Skeletal muscle satellite cell (primary cell): ENCODE results near the gene PKD2.
"Not testable (repeated sequence)": the region's sequence is repeated elsewhere in the genome, so short reads cannot be mapped to it uniquely, and the experiment has no call there.

Source experiments
- H3K27me3 ChIP-seq: 2 replicates; pipeline ENCODE4 v1.7.0; 2013; ENCODE audit warnings: low read length; ENCODE audit not compliant: control insufficient read depth, insufficient read depth
- H3K36me3 ChIP-seq: 2 replicates; pipeline ENCODE4 v1.7.0; 2013; ENCODE audit warnings: mild to moderate bottlenecking, control low read depth, low read length; ENCODE audit not compliant: insufficient read depth
- H3K4me1 ChIP-seq: 2 replicates; pipeline ENCODE4 v1.7.0; 2013; ENCODE audit warnings: low read length; ENCODE audit not compliant: control insufficient read depth, insufficient read depth
- H3K4me2 ChIP-seq: 2 replicates; pipeline ENCODE4 v1.7.0; 2013; ENCODE audit warnings: mild to moderate bottlenecking, low read length
- H3K4me3 ChIP-seq: 2 replicates; pipeline ENCODE4 v1.7.0; 2013; ENCODE audit warnings: low read length
- H3K9ac ChIP-seq: 2 replicates; pipeline ENCODE4 v1.7.0; 2013; ENCODE audit warnings: mild to moderate bottlenecking, low read depth, low read length, moderate library complexity
- H3K9me3 ChIP-seq: replicated peaks from 2 replicates; pipeline ENCODE4 v1.7.0; 2013; ENCODE audit warnings: mild to moderate bottlenecking, control low read depth, low read length

Gene PKD2

GRCh38 chr4:87999191-87999691, 8.2 kb upstream of the PKD2 start:
- not testable (repeated sequence) for H3K9ac ChIP-seq, H3K36me3 ChIP-seq, H3K4me1 ChIP-seq, H3K9me3 ChIP-seq, H3K4me2 ChIP-seq, H3K4me3 ChIP-seq, H3K27me3 ChIP-seq

DNA sequence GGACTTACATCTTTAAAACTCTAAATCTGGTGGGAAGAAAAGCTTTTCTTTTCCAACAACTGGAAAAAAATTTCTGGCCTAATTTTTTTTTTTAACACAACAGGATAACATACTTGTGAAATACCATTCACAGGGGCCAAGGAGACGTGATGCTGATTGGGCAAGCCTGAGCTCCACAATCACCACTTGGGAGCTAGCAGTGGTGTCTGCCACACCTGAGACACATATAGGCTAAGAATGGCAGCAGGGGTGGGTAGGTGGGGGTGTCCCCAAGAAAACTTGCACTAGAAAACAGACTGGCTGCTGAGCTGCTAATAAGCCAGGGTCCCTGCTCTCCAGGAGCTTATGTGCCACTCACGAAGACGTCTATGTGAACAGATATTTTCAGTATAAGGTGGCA, 5.6 kb upstream of the PKD2 start:
- no peak overlapping the region for H3K9ac ChIP-seq
- no peak overlapping the region for H3K4me2 ChIP-seq
- H3K4me3 ChIP-seq: no peak overlapping the region
- peaks cover 13% of the 10 kb centered on the region for H3K4me1 ChIP-seq
- no peaks in the 10 kb centered on the region for H3K27me3 ChIP-seq
- no peaks in the 10 kb centered on the region for H3K36me3 ChIP-seq
- no peaks in the 10 kb centered on the region for H3K9me3 ChIP-seq

DNA sequence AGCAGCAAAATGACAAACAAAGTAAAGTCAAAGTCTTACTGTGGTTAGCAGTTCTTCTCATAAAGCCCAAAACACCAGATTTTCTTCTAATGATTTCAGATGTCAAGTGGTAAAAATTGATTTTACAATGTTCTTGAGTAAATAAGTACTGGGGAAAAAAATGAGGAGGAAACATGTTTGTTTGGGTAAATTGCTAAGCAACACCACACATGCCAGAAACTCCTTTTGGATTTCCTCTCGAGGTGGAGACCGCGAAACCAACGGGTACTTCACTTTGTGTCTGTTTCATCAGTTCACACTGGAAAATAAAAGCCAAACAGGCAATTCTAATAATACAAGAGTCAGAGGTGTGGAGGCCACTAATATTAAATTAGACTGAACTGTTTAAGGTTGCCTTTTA, 4.6 kb upstream of the PKD2 start:
- Histone ChIP-seq H3K4me3 (no peak overlapping the region), H3K4me2 (peak overlapping the region; percentile 2), H3K27me3 (no peaks in the 10 kb centered on the region), H3K9me3 (no peaks in the 10 kb centered on the region), H3K4me1 (peaks cover 16% of the 10 kb centered on the region), H3K36me3 (no peaks in the 10 kb centered on the region), H3K9ac (peak overlapping the region; percentile 26)

- Histone ChIP-seq H3K4me2 (peak overlapping the region; percentile 2), H3K9me3 (no peaks in the 10 kb centered on the region), H3K4me3 (no peak overlapping the region), H3K4me1 (peaks cover 16% of the 10 kb centered on the region), H3K27me3 (no peaks in the 10 kb centered on the region), H3K36me3 (no peaks in the 10 kb centered on the region), H3K9ac (peak overlapping the region; percentile 16)
Observed at GRCh38 chr4:88003261-88003660, 4.2 kb upstream of the PKD2 start.

DNA sequence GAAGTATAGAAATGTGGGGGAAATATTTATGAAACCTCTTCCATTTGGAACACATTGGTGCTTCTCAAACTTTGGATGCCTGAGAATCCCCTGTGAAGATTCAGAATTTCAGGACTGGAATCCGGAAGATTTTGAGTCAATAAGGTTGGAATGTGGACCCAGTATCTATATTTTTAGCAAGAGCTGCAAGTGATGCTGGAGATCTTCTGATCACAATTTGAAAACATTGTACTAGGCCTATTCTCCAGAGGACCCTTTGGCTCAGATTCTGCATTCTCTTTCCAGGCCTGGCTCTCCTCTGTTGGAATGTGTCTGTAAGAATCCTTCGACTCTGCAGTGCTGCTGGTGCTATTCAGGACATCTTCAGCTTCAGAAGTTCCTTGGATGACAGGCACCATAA, 2.4 kb upstream of the PKD2 start:
- no peak overlapping the region for H3K9ac ChIP-seq
- H3K9me3 ChIP-seq: no peaks in the 10 kb centered on the region
- H3K4me3 ChIP-seq: no peak overlapping the region

GRCh38 chr4:88005946-88006345, 1.5 kb upstream of the PKD2 start:
- Histone ChIP-seq H3K9ac (no peak overlapping the region), H3K36me3 (no peaks in the 10 kb centered on the region), H3K4me1 (peaks cover 31% of the 10 kb centered on the region), H3K4me3 (no peak overlapping the region), H3K9me3 (no peaks in the 10 kb centered on the region), H3K27me3 (no peaks in the 10 kb centered on the region), H3K4me2 (no peak overlapping the region)

More for the DNA sequence above, 2.4 kb upstream of the PKD2 start:
- H3K4me1 ChIP-seq: peaks cover 23% of the 10 kb centered on the region
- no peaks in the 10 kb centered on the region for H3K36me3 ChIP-seq
- H3K4me2 ChIP-seq: no peak overlapping the region
- H3K27me3 ChIP-seq: no peaks in the 10 kb centered on the region

- peak overlapping the region; percentile 88 for H3K4me3 ChIP-seq
- H3K9ac ChIP-seq: peak overlapping the region; percentile 94
- H3K4me2 ChIP-seq: peak overlapping the region; percentile 84
- H3K4me1 ChIP-seq: peaks cover 40% of the 10 kb centered on the region
- no peaks in the 10 kb centered on the region for H3K27me3 ChIP-seq
- no peaks in the 10 kb centered on the region for H3K9me3 ChIP-seq
- no peaks in the 10 kb centered on the region for H3K36me3 ChIP-seq
Observed at GRCh38 chr4:88006956-88007303, 505 bp upstream of the PKD2 start.

GRCh38 chr4:88008122-88008742, 797 bp downstream of the PKD2 start:
- Histone ChIP-seq H3K4me3 (peak overlapping the region; percentile 88), H3K4me1 (peaks cover 37% of the 10 kb centered on the region), H3K9ac (peak overlapping the region; percentile 94)

GRCh38 chr4:88008743-88009171, 1.3 kb downstream of the PKD2 start:
- Histone ChIP-seq H3K27me3 (no peaks in the 10 kb centered on the region), H3K4me2 (peak overlapping the region; percentile 84), H3K9ac (peak overlapping the region; percentile 94), H3K4me3 (peak overlapping the region; percentile 88), H3K4me1 (peaks cover 35% of the 10 kb centered on the region), H3K9me3 (no peaks in the 10 kb centered on the region), H3K36me3 (no peaks in the 10 kb centered on the region)

More at GRCh38 chr4:88008122-88008742, 797 bp downstream of the PKD2 start:
- H3K36me3 ChIP-seq: no peaks in the 10 kb centered on the region
- no peaks in the 10 kb centered on the region for H3K27me3 ChIP-seq
- H3K9me3 ChIP-seq: no peaks in the 10 kb centered on the region
- H3K4me2 ChIP-seq: peak overlapping the region; percentile 84

GRCh38 chr4:88009871-88010270, 2.4 kb downstream of the PKD2 start:
- H3K36me3 ChIP-seq: no peaks in the 10 kb centered on the region
- H3K9me3 ChIP-seq: no peaks in the 10 kb centered on the region
- H3K9ac ChIP-seq: peak overlapping the region; percentile 94
- H3K4me3 ChIP-seq: peak overlapping the region; percentile 88
- peak overlapping the region; percentile 84 for H3K4me2 ChIP-seq
- H3K4me1 ChIP-seq: peaks cover 35% of the 10 kb centered on the region
- no peaks in the 10 kb centered on the region for H3K27me3 ChIP-seq

DNA sequence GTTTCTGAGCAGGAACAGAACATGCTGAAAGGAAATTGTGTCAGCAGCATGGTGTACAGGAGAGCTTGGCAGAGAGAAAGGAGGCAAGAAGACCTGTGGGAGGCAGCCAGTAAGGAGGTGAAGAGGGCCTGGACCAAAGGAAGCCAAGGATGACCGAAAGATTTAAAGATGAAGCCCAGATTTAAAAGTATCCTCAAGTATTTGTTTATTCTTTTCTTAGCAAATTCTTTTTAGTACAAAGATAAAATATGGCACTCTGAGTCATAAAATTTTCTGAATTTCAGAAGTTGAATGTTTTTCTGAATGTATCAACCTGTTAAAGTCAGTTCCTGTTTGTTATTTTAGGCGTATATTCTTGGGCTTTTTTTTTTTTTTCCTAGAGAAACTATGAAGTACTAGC, 3.5 kb downstream of the PKD2 start:
- Histone ChIP-seq H3K9me3 (no peaks in the 10 kb centered on the region), H3K27me3 (no peaks in the 10 kb centered on the region), H3K4me1 (peaks cover 31% of the 10 kb centered on the region), H3K9ac (peak overlapping the region; percentile 94), H3K4me3 (peak overlapping the region; percentile 88), H3K36me3 (no peaks in the 10 kb centered on the region), H3K4me2 (peak overlapping the region; percentile 84)

DNA sequence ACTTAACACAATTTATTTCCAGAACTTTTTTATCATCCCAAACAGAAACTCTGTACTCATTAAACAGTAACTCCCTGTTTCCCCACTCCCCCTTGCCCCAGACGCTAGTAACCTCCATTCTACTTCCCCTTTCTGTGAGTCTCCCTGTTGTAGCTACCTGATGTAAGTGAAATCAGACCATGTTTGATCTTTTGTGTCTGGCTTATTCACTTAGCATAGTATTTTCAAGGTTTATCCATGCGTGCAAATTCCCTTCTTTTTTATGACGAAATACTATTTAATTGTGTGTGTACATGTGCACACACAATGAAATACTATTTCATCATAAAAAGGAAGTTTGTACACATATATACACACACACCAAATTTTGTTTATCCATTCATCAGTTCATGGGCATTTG, 5.2 kb downstream of the PKD2 start:
- Histone ChIP-seq H3K9ac (no peak overlapping the region), H3K27me3 (no peaks in the 10 kb centered on the region), H3K36me3 (no peaks in the 10 kb centered on the region), H3K4me1 (peaks cover 33% of the 10 kb centered on the region), H3K4me3 (no peak overlapping the region), H3K9me3 (no peaks in the 10 kb centered on the region), H3K4me2 (no peak overlapping the region)
